22Rv1 (cell line): ENCODE measurements around the gene AUTS2.

Experiments
- H3K27ac ChIP-seq: fragments of 450-650 bp; 2 replicates; pipeline ENCODE4 v1.5.1; 2017
- ZFX ChIP-seq: fragments of 450-650 bp; IDR thresholded peaks from 2 replicates; pipeline ENCODE4 v1.6.1; 2017; ENCODE audit warnings: antibody characterized with exemption, borderline replicate concordance
- TF ChIP-seq, protein P1 (sequence below): fragments of 450-650 bp; IDR thresholded peaks from 2 replicates; pipeline ENCODE4 v1.5.1; 2017; ENCODE audit warnings: mild to moderate bottlenecking

AUTS2 gene

DNA sequence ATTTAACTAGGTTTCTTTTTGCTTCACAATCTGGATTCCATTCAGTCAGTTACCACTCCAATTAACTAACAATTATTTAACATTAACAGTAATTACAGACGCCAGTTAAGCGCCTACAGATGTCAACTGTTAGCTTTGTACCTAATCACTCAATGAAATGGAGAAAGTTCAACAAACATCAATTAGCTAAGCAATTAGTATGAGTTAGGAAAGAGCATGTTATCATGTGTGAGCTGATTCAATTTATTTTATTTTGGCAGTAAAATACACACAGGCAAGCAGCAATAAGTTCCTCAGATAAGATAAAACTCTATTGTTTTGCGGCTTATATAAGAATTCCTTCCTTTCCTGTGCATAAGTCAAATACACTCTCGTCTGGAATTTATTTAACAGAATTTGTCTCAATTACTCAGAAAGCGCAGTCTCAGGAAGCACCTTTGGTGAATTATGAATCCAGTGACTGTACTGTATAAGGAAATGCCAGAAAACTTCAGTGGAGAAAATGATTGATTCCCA is 1106.6 kb downstream of the AUTS2 start:
- no peak overlapping the region for H3K27ac ChIP-seq
- no peak for TF ChIP-seq ZFX
- TF ChIP-seq, protein P1, sequence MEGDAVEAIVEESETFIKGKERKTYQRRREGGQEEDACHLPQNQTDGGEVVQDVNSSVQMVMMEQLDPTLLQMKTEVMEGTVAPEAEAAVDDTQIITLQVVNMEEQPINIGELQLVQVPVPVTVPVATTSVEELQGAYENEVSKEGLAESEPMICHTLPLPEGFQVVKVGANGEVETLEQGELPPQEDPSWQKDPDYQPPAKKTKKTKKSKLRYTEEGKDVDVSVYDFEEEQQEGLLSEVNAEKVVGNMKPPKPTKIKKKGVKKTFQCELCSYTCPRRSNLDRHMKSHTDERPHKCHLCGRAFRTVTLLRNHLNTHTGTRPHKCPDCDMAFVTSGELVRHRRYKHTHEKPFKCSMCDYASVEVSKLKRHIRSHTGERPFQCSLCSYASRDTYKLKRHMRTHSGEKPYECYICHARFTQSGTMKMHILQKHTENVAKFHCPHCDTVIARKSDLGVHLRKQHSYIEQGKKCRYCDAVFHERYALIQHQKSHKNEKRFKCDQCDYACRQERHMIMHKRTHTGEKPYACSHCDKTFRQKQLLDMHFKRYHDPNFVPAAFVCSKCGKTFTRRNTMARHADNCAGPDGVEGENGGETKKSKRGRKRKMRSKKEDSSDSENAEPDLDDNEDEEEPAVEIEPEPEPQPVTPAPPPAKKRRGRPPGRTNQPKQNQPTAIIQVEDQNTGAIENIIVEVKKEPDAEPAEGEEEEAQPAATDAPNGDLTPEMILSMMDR: no peak

DNA sequence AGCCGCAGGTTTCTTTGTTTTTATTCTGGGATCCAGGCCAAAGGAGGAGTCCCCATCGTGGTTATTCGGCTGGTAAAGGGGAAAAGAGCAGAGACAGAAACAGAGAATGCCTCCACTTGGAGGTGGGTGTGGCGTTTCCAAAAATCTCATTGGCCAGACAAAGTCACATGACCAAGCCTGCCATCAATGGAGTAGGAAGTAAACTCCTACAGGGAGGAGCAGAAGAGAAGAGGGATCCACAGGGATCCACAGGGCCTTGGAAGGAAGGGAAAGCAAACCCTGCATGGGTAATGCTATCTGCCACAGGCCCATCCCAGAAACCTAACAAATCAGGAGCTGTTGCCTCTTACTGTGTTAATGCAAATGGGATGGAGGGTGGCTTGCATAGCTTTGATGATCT is 1107.9 kb downstream of the AUTS2 start:
- H3K27ac ChIP-seq: no peak overlapping the region
- no peak for TF ChIP-seq ZFX
- TF ChIP-seq, protein P1: no peak

DNA sequence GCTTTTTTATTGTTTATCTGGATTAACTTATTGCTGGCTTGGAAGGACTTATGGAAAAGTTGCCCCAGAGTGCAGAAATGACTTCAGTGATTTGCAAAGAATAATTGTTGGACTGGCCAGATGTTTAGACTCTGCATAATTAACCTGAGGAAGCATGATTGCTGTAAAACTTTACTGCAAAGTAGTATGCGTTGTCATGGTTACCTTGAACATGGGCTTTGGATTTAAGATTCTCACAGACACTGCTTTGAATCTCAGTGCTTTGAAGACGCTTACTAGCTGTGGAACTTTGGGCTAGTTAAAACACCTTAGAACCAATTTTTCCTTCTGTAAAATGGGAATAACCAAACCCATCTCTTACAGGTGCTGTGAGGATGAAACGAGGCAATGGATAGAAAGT is 1108.4 kb downstream of the AUTS2 start:
- H3K27ac ChIP-seq: no peak overlapping the region
- no peak for TF ChIP-seq ZFX
- TF ChIP-seq, protein P1: no peak

DNA sequence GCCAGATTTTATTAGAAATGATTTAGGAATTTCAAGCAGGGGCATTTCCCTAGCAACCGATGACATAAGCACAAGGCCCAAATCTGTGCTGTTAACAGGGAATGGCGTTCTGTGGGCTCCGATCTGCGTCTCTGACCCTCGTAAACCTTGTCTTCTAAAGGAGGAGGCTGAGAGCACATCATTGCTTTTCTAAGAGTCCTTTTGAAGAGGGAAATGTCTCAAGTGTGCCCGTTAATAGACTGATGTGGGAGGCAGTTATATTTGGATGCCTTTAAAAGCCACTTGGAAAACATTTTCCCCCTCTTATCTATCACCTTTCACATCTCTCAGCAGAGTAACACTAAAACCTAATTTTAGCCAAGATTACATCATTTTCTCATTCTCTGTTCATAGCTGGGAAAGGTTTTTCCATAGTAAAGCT is 1109.6 kb downstream of the AUTS2 start:
- no peak overlapping the region for H3K27ac ChIP-seq
- TF ChIP-seq ZFX: no peak
- TF ChIP-seq, protein P1: no peak

DNA sequence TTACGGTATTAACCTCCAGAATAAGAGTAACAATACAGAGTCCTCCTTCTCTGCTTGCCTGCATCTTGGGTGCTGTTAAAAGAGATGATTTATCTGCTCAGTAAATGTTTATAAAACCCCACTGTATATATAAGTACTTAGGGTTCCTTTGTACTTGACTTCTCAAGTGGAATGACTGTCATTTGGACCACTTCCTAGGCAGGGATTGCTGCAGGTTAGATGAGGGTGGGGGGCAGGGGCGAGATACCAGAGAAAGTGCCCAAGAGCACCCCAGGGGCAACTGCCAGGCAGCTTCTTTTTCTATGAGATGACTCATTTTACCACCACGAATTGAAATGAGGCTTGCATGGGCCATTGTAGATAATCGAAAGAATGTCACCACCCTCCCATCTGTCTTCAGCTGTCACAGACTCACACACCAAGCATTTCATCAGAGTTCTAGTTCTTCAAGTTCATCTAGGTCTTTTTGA is 1111.8 kb downstream of the AUTS2 start:
- no peak overlapping the region for H3K27ac ChIP-seq
- TF ChIP-seq ZFX: no peak
- TF ChIP-seq, protein P1: no peak

DNA sequence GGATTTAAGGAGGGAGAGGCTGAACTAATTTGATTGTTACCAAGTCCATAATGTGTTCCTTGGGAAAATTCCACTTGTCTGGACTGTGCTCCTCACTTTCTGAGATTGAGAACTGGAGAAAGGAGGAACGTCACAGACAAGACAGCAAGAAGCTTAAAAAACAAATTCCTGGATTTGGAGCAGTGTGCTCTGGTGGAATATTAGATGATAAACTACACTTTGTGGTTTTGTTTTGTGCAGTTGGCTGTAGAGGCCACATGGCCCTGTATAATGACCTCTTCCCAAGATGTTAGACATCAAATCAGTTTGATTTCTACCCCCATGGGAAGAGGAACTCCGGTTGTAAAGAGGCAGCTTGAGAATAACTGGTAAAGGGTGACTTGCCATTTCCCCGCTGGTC is 1112.4 kb downstream of the AUTS2 start:
- TF ChIP-seq ZFX: no peak
- TF ChIP-seq, protein P1: no peak
- no peak overlapping the region for H3K27ac ChIP-seq

DNA sequence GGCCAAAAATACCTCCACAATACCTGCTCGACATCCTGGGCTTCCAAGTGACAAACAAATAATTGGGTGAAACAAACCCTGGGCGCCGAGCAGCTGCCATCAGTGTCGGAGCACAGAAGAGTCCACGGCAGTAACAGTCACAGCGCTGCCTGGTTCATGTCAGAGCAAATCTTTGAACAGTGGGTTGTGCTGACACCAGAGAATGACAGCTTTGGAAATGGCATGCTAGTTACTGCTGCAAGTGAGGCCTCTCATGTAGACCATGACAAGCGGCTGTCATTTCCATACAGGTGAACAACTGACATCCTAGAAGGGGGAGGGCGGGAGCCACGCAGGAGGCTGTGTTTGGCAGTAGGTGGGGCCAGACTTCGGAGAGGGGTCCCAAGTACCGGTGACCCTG is 1113.2 kb downstream of the AUTS2 start:
- TF ChIP-seq ZFX: no peak
- TF ChIP-seq, protein P1: no peak

More for the DNA sequence above, 1113.2 kb downstream of the AUTS2 start:
- no peak overlapping the region for H3K27ac ChIP-seq
